Endodermal cell (in vitro differentiated cells): ENCODE data around the gene CGRRF1. TPM values are rescaled to one million over a fixed set of nuclear protein-coding genes. Genes with fewer than 3 reads are reported as not detected.

ENCODE experiments used
- DNase-seq: peaks from one replicate; pipeline ENCODE4 v3.0.0-alpha.2; 2017
- H3K27ac ChIP-seq: 2 replicates; pipeline ENCODE4 v1.5.1; 2013; ENCODE audit warnings: mild to moderate bottlenecking, low read depth, low read length, moderate library complexity
- H3K27me3 ChIP-seq: 2 replicates; pipeline ENCODE4 v1.6.1; 2013; ENCODE audit warnings: mild to moderate bottlenecking, low read length, moderate library complexity; ENCODE audit not compliant: insufficient read depth, control insufficient read depth, poor library complexity, severe bottlenecking
- H3K36me3 ChIP-seq: 2 replicates; pipeline ENCODE4 v1.7.0; 2013; ENCODE audit warnings: mild to moderate bottlenecking, low read length, moderate library complexity; ENCODE audit not compliant: control insufficient read depth, insufficient read depth
- H3K4me1 ChIP-seq: one replicate; pipeline ENCODE4 v1.7.0; 2013; ENCODE audit warnings: low read length; ENCODE audit not compliant: control insufficient read depth, insufficient read depth
- H3K4me3 ChIP-seq: 2 replicates; pipeline ENCODE4 v1.5.1; 2013; ENCODE audit warnings: mild to moderate bottlenecking, low read length, moderate library complexity
- H3K9ac ChIP-seq: 2 replicates; pipeline ENCODE4 v1.6.1; 2013; ENCODE audit warnings: mild to moderate bottlenecking, low read length, moderate library complexity; ENCODE audit not compliant: poor library complexity, severe bottlenecking; ENCODE audit errors: extremely low read depth
- H3K9me3 ChIP-seq: 2 replicates; pipeline ENCODE4 v1.6.1; 2013; ENCODE audit warnings: mild to moderate bottlenecking, low read length, moderate library complexity; ENCODE audit not compliant: control insufficient read depth
- H3K27ac Mint-ChIP-seq: 2 replicates; pipeline ENCODE4 v1.8.0; 2020; ENCODE audit warnings: mixed read lengths
- H3K27me3 Mint-ChIP-seq: 2 replicates; pipeline ENCODE4 v1.8.0; 2021; ENCODE audit warnings: mild to moderate bottlenecking, mixed read lengths; ENCODE audit not compliant: insufficient read depth
- H3K36me3 Mint-ChIP-seq: 2 replicates; pipeline ENCODE4 v1.8.0; 2020; ENCODE audit warnings: low read depth, mixed read lengths
- H3K4me1 Mint-ChIP-seq: 2 replicates; pipeline ENCODE4 v1.8.0; 2020; ENCODE audit warnings: mixed read lengths
- H3K4me3 Mint-ChIP-seq: 2 replicates; pipeline ENCODE4 v1.8.0; 2020; ENCODE audit warnings: mild to moderate bottlenecking, moderate library complexity, mixed read lengths
- H3K9me3 Mint-ChIP-seq: 2 replicates; pipeline ENCODE4 v1.8.0; 2020; ENCODE audit warnings: mild to moderate bottlenecking, mixed read lengths
- WGBS, 2 experiments: methylation state at CpG; one replicate each; pipeline versions ENCODE4 v1.1.5 to v1.1.7; 2013; ENCODE audit warnings: missing lambda C conversion rate in 2 of 2, mixed read lengths in 1 of 2; ENCODE audit not compliant: insufficient coverage in 1 of 2, insufficient read length in 1 of 2; 5-methylcytosine and 5-hydroxymethylcytosine counted together
- total RNA-seq, 2 donors: library from RNA; stranded (reverse); fragmentation: NEBNext Ultra II Directional in 1 of 2; extraction: Animal tissue kit (Norgen Biotek cat#: 25700) in 1 of 2; gene quantifications; 2 replicates in 1 of 2; 3 replicates in 1 of 2; pipeline ENCODE4 v1.2.1, GENCODE V29; 2021
- TF ChIP-seq, protein P1 (sequence below): fragments of 200-600 bp; sonication (generic); conservative IDR thresholded peaks from 2 replicates; pipeline ENCODE4 v1.5.0; 2021; ENCODE audit warnings: antibody characterized with exemption, mild to moderate bottlenecking

The CGRRF1 gene
- total RNA-seq, 2 donors from 2014 or later = 17.8 to 19.3 TPM

DNA sequence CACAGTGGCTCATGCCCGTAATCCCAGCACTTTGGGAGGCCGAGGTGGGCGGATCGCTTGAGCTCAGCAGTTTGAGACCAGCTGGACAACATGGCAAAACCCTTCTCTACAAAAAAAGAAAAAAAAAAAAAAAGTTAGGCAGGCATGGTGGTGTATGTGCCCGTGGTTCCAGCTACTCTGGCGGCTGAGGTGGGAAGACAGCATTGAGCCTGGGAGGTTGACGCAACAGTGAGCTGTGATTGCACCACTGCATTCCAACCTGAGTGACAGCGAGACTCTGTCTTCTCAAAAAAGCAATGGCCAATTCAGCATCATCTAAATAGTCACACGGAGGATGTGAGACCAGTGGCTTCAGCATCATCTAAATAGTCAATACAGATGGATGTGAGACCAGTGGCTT lies 46.8 kb downstream of the CGRRF1 start:
- no peaks in the 10 kb centered on the region for H3K36me3 ChIP-seq
- H3K4me1 ChIP-seq = no peaks in the 10 kb centered on the region
- no peak overlapping the region for H3K9ac ChIP-seq
- Mint-ChIP-seq H3K27ac (no peak overlapping the region), H3K36me3 (no peaks in the 10 kb centered on the region), H3K4me3 (no peak overlapping the region), H3K4me1 (no peaks in the 10 kb centered on the region), H3K9me3 (no peaks in the 10 kb centered on the region), H3K27me3 (no peaks in the 10 kb centered on the region)
- no peaks in the 10 kb centered on the region for H3K27me3 ChIP-seq
- WGBS, 2 experiments = 92% methylated on average over 6 to 9 of the region's 9 CpGs
- H3K4me3 ChIP-seq = no peak overlapping the region
- TF ChIP-seq, protein P1, sequence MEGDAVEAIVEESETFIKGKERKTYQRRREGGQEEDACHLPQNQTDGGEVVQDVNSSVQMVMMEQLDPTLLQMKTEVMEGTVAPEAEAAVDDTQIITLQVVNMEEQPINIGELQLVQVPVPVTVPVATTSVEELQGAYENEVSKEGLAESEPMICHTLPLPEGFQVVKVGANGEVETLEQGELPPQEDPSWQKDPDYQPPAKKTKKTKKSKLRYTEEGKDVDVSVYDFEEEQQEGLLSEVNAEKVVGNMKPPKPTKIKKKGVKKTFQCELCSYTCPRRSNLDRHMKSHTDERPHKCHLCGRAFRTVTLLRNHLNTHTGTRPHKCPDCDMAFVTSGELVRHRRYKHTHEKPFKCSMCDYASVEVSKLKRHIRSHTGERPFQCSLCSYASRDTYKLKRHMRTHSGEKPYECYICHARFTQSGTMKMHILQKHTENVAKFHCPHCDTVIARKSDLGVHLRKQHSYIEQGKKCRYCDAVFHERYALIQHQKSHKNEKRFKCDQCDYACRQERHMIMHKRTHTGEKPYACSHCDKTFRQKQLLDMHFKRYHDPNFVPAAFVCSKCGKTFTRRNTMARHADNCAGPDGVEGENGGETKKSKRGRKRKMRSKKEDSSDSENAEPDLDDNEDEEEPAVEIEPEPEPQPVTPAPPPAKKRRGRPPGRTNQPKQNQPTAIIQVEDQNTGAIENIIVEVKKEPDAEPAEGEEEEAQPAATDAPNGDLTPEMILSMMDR = no peak
- DNase-seq = peak; percentile 50
- no peaks in the 10 kb centered on the region for H3K9me3 ChIP-seq
- H3K27ac ChIP-seq = no peak overlapping the region

DNA sequence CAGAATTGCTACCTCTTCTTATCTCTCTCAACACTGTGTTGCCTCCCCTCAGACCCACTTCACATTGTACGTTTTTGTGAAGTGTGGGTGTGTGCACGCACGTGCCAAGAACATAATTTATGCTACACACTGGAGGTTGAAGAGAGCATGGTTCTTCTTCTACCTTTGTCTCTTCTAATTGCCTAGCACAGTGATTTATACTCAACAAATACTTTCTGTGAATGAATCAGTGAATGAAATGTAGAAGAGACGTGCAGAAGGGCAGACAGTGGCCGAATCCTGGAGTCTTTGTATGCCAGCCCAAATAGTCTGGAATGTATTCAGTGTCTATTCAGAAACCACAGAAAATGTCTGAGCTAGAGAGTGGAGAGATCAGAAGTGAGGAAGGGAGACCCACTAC lies 52.6 kb downstream of the CGRRF1 start:
- H3K9ac ChIP-seq = no peak overlapping the region
- H3K36me3 Mint-ChIP-seq = no peaks in the 10 kb centered on the region
- no peaks in the 10 kb centered on the region for H3K9me3 Mint-ChIP-seq
- H3K27me3 ChIP-seq = peaks cover 37% of the 10 kb centered on the region
- no peak overlapping the region for H3K27ac ChIP-seq
- H3K36me3 ChIP-seq = no peaks in the 10 kb centered on the region
- no peak overlapping the region for H3K4me3 ChIP-seq
- DNase-seq = no peak
- WGBS, 2 experiments = 65 to 85% methylated on average over 2 to 5 of the region's 5 CpGs
- peaks cover 14% of the 10 kb centered on the region for H3K27me3 Mint-ChIP-seq
- no peaks in the 10 kb centered on the region for H3K9me3 ChIP-seq
- TF ChIP-seq, protein P1 = no peak
- H3K4me3 Mint-ChIP-seq = no peak overlapping the region
- H3K4me1 Mint-ChIP-seq = peaks cover 4% of the 10 kb centered on the region
- H3K4me1 ChIP-seq = peaks cover 3% of the 10 kb centered on the region
- no peak overlapping the region for H3K27ac Mint-ChIP-seq

DNA sequence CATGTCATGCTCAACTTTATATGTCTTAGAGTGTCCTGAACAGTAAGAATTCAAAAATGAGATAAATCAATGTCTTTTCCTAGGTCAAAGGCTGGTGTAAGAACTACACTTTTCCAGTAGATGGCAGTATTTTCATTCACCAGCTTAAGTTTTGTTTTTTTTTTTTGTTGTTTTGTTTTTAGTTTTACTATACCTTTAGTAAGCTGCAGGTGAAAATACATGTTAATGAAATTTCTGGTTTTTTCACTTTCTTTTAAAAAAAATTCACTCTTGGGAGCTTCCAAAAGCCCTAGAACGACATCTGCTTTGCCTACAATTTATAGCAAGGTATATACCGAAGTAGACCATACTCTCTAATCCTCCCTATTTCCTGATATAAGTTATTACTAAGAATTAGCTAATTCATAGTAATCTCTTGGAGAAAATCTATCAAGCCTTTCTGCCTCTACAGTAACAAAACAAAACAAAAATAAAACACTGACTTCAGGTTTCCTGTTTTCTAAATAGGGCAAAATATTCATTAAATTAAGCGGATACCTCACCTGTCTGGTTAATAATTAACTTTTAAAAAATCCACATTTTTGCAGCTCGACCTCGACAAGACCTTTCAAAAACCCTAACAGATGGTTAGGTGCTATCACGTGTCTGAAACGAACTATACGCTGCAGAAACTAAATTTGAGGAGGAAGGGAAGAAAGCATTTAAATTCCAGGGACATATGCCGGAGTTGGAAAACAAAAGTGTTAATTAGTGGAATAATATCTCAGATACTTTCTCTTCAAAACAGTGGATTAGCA lies 54.6 kb downstream of the CGRRF1 start:
- H3K9ac ChIP-seq = no peak overlapping the region
- peaks cover 4% of the 10 kb centered on the region for H3K4me1 Mint-ChIP-seq
- DNase-seq = no peak
- peak overlapping the region; percentile 73 for H3K4me3 ChIP-seq
- peaks cover 3% of the 10 kb centered on the region for H3K4me1 ChIP-seq
- no peaks in the 10 kb centered on the region for H3K36me3 ChIP-seq
- H3K36me3 Mint-ChIP-seq = no peaks in the 10 kb centered on the region
- H3K27me3 ChIP-seq = peaks cover 50% of the 10 kb centered on the region
- H3K27ac Mint-ChIP-seq = no peak overlapping the region
- no peak overlapping the region for H3K27ac ChIP-seq
- TF ChIP-seq, protein P1 = peak; percentile 94
- WGBS, 2 experiments = 22 to 23% methylated on average over 9 of the region's 9 CpGs
- H3K27me3 Mint-ChIP-seq = peaks cover 27% of the 10 kb centered on the region
- H3K4me3 Mint-ChIP-seq = peak overlapping the region; percentile 79
- no peaks in the 10 kb centered on the region for H3K9me3 Mint-ChIP-seq
- H3K9me3 ChIP-seq = no peaks in the 10 kb centered on the region
